ENCODE results near the gene OR8G5. TPM values are rescaled to one million over a fixed set of nuclear protein-coding genes. Genes with fewer than 3 reads are reported as not detected.

Gene OR8G5
- total and polyA plus RNA-seq, 7 donors, result not detected

DNA sequence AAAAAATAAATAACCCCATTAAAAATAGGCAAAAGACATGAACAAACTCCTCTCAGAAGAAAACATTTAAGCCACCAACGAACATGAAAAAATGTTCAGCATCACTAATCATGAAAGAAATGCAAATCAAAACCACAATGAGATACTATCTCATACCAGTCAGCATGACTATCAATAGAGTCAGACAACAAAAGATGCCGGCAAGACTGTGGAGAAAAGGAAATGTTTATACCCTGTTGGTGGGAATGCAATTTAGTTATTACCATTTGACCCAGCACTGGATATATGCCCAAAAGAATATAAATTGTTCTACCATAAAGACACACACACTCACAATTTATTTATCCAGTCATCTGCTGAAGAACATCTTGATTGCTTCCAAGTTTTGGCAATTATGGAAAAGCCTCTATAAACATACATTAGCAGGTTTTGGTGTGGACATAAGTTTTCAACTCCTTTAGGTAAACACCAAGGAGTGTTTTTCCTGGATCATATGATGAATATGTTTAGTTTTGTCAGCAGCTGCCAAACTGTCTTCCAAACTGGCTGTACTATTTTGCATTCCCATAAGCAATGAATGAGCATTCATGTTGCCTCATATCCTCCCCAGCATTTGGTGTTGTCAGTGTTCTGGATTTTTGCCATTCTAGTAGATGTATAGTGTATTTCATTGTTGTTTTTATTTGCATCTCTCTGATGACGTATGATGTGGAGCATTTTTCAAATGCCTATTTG lies 29.6 kb downstream of the OR8G5 start:
- Histone ChIP-seq H3K4me1 (no peaks in the 10 kb centered on the region), H3K4me3 (no peak overlapping the region), H3K27me3 (ENCODE audit: insufficient read depth in 3 of 3, low read length in 2 of 3) (no peaks in the 10 kb centered on the region), H3K9me3 (peaks cover 13% of the 10 kb centered on the region), H3K36me3 (ENCODE audit: insufficient read depth in 1 of 2, low read depth in 1 of 2) (no peaks in the 10 kb centered on the region), H3K27ac (no peak overlapping the region)
- 62 to 67% (median 63%) methylated on average over 3 of the region's 3 CpGs for WGBS, 3 donors
- intact Hi-C loops (cut with DNase I), result no loop called here
- no peak for DNase-seq
- ATAC-seq, result no peak
- TF ChIP-seq, protein P1, sequence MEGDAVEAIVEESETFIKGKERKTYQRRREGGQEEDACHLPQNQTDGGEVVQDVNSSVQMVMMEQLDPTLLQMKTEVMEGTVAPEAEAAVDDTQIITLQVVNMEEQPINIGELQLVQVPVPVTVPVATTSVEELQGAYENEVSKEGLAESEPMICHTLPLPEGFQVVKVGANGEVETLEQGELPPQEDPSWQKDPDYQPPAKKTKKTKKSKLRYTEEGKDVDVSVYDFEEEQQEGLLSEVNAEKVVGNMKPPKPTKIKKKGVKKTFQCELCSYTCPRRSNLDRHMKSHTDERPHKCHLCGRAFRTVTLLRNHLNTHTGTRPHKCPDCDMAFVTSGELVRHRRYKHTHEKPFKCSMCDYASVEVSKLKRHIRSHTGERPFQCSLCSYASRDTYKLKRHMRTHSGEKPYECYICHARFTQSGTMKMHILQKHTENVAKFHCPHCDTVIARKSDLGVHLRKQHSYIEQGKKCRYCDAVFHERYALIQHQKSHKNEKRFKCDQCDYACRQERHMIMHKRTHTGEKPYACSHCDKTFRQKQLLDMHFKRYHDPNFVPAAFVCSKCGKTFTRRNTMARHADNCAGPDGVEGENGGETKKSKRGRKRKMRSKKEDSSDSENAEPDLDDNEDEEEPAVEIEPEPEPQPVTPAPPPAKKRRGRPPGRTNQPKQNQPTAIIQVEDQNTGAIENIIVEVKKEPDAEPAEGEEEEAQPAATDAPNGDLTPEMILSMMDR (IDR thresholded peaks at IDR 0.05), result no peak

GRCh38 chr11:124294687-124295086 lies 38.5 kb downstream of the OR8G5 start:
- Histone ChIP-seq H3K4me1 (no peaks in the 10 kb centered on the region), H3K4me3 (no peak overlapping the region), H3K9me3 (no peaks in the 10 kb centered on the region), H3K27ac (no peak overlapping the region), H3K27me3 (ENCODE audit: insufficient read depth in 3 of 3, low read length in 2 of 3) (no peaks in the 10 kb centered on the region), H3K36me3 (ENCODE audit: insufficient read depth in 1 of 2, low read depth in 1 of 2) (no peaks in the 10 kb centered on the region)
- DNase-seq, result no peak
- no peak for ATAC-seq
- TF ChIP-seq, protein P1 (IDR thresholded peaks at IDR 0.05), result no peak
- WGBS, 3 donors, result 74 to 85% (median 74%) methylated on average over 1 of the region's 1 CpG
- intact Hi-C loops (cut with DNase I), result no loop called here

GRCh38 chr11:124296016-124296415 lies 39.8 kb downstream of the OR8G5 start:
- no peak for DNase-seq
- H3K27ac ChIP-seq, result no peak overlapping the region
- TF ChIP-seq, protein P1 (IDR thresholded peaks at IDR 0.05), result no peak
- H3K36me3 ChIP-seq (ENCODE audit: insufficient read depth in 1 of 2, low read depth in 1 of 2), result no peaks in the 10 kb centered on the region
- no peaks in the 10 kb centered on the region for H3K9me3 ChIP-seq
- H3K4me1 ChIP-seq, result no peaks in the 10 kb centered on the region
- H3K4me3 ChIP-seq, result no peak overlapping the region
- intact Hi-C loops (cut with DNase I), result no loop called here
- no peaks in the 10 kb centered on the region for H3K27me3 ChIP-seq (ENCODE audit: insufficient read depth in 3 of 3, low read length in 2 of 3)
- ATAC-seq, result no peak

DNA sequence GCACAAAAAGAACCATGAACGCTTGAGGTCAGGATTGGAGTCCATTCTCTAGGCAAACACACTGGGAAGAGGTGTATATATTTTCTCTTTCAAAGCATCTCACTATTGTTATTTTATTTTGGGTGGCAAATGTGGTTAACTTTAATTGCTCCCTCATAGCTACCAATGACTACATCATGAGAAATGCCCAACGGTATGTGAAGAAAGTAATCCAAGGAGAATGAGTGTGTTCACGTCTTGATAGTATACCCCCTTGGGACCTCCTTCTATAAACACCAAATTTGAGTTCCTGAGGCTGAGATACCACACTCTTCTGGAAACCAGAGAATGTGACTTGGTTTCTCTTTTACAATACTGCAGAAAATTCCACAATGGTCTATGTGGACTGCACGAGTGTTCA lies 41.7 kb downstream of the OR8G5 start:
- TF ChIP-seq, protein P1 (IDR thresholded peaks at IDR 0.05), result no peak
- no peaks in the 10 kb centered on the region for H3K4me1 ChIP-seq
- 70 to 78% (median 72%) methylated on average over 4 of the region's 4 CpGs for WGBS, 3 donors

GRCh38 chr11:124301548-124301947 lies 45.4 kb downstream of the OR8G5 start:
- no peak for ATAC-seq

More for the DNA sequence above, 41.7 kb downstream of the OR8G5 start:
- DNase-seq (no peak), ATAC-seq (no peak)
- Histone ChIP-seq H3K36me3 (ENCODE audit: insufficient read depth in 1 of 2, low read depth in 1 of 2) (no peaks in the 10 kb centered on the region), H3K27ac (no peak overlapping the region), H3K9me3 (no peaks in the 10 kb centered on the region), H3K4me3 (no peak overlapping the region), H3K27me3 (ENCODE audit: insufficient read depth in 3 of 3, low read length in 2 of 3) (no peaks in the 10 kb centered on the region)
- intact Hi-C loops (cut with DNase I), result no loop called here

More at GRCh38 chr11:124301548-124301947, 45.4 kb downstream of the OR8G5 start:
- H3K4me1 ChIP-seq, result no peaks in the 10 kb centered on the region
- H3K4me3 ChIP-seq, result no peak overlapping the region
- intact Hi-C loops (cut with DNase I), result no loop called here
- no peak overlapping the region for H3K27ac ChIP-seq
- 73 to 78% (median 73%) methylated on average over 3 of the region's 3 CpGs for WGBS, 3 donors
- no peaks in the 10 kb centered on the region for H3K36me3 ChIP-seq (ENCODE audit: insufficient read depth in 1 of 2, low read depth in 1 of 2)
- DNase-seq, result no peak
- no peaks in the 10 kb centered on the region for H3K27me3 ChIP-seq (ENCODE audit: insufficient read depth in 3 of 3, low read length in 2 of 3)
- H3K9me3 ChIP-seq, result no peaks in the 10 kb centered on the region
- TF ChIP-seq, protein P1 (IDR thresholded peaks at IDR 0.05), result no peak

All from psoas muscle (tissue), 8 donors.